Lower leg skin (tissue), 4 donors: ENCODE measurements around the gene EFCAB11. TPM values are rescaled to one million over a fixed set of nuclear protein-coding genes. Genes with fewer than 3 reads are reported as not detected.

Source experiments
- DNase-seq, 2 donors: peaks; one replicate each; pipeline ENCODE4 v3.0.0-alpha.2; 2019; ENCODE audit warnings: low spot score in 2 of 2
- H3K4me3 ChIP-seq: fragments of 200-600 bp; sonication (generic); 2 replicates; pipeline ENCODE4 v1.5.1; 2017; ENCODE audit warnings: mild to moderate bottlenecking, low read depth; ENCODE audit not compliant: poor library complexity, severe bottlenecking
- POLR2A ChIP-seq, 2 donors: fragments of 450-650 bp; IDR thresholded peaks; one replicate each; pipeline ENCODE4 v1.6.1; 2016 to 2017; ENCODE audit warnings: antibody characterized with exemption in 2 of 2, mild to moderate bottlenecking in 1 of 2, moderate library complexity in 1 of 2
- WGBS, 2 donors: methylation state at CpG; one replicate each; pipeline ENCODE4 v1.1.5; 2018; 5-methylcytosine and 5-hydroxymethylcytosine counted together
- intact Hi-C: fragments of 100-400 bp; cut with DNase I; formaldehyde crosslinking; loops from one replicate; pipeline ENCODE4 v1.15.0; 2023; ENCODE audit warnings: low total_unique reads
- total RNA-seq, 4 donors: library from RNA; depleted of rRNA; stranded (reverse); fragments of >200 nt; gene quantifications; one replicate each; pipeline ENCODE4 v1.1.0, GENCODE V29; 2016
- TF ChIP-seq, protein P1 (sequence below), 3 donors: fragments of 450-650 bp; IDR thresholded peaks; one replicate each; pipeline ENCODE4 v1.5.1; 2016; ENCODE audit warnings: antibody characterized with exemption in 3 of 3, mild to moderate bottlenecking in 3 of 3, moderate library complexity in 2 of 3

EFCAB11 gene
- total RNA-seq, 4 donors from 2014 or later = 2.6 to 9.6 (median 4.7) TPM

DNA sequence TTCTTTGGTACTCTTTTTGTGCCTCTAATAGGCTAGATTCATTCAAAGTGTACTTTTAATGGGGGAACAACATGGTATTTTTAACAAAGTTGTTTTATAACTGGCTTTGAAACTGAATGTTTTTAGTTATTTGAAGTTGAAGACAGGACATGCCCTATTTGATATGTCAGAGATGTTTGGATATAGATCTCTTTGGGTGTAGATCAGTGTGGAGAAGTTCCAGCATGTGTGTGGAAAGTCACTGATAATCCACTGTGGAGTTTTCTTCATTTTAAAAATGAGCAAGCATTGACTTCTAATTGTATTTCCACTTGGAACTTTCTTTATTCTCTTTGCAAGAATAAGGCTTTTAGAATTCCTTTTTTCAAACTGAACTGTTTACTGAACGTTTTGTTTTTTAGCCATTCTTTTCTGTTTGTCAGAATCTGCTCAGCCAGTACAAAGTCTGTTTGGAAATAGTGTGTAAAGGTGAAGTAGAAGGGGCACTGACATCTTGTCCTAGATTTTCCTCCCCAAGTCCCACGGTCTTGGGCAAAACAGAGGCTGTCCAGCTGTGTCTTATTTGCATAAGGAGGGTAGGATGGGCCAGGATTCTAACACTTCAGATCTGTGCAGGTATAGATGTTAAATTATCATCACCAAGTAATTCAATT, 36.2 kb upstream of the EFCAB11 start:
- intact Hi-C loops = no loop called here
- no peak overlapping the region for H3K4me3 ChIP-seq
- no peak for DNase-seq
- WGBS, 2 donors = 62 to 66% methylated on average over 2 of the region's 2 CpGs
- no peak for TF ChIP-seq POLR2A (IDR thresholded peaks at IDR 0.05)
- TF ChIP-seq, protein P1, sequence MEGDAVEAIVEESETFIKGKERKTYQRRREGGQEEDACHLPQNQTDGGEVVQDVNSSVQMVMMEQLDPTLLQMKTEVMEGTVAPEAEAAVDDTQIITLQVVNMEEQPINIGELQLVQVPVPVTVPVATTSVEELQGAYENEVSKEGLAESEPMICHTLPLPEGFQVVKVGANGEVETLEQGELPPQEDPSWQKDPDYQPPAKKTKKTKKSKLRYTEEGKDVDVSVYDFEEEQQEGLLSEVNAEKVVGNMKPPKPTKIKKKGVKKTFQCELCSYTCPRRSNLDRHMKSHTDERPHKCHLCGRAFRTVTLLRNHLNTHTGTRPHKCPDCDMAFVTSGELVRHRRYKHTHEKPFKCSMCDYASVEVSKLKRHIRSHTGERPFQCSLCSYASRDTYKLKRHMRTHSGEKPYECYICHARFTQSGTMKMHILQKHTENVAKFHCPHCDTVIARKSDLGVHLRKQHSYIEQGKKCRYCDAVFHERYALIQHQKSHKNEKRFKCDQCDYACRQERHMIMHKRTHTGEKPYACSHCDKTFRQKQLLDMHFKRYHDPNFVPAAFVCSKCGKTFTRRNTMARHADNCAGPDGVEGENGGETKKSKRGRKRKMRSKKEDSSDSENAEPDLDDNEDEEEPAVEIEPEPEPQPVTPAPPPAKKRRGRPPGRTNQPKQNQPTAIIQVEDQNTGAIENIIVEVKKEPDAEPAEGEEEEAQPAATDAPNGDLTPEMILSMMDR (IDR thresholded peaks at IDR 0.05) = no peak

DNA sequence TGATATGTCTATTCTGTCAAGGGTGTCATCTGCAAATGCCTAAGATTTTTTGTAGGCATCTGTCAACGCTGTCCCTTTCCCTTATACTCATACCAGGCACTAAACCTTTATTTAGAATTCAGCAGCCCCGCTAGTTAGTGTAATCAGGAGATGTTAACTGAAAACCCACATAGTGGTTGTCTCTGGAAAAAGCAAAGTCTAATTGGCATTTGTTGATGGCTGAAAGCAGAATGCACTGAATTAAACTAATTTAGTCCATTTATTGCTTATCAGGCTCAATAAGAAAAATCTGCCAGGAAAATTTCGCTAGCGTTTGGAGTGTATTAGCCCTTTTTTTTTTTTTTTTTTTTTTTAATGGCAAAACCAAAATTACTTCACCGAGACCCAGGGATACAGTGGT, 35.7 kb upstream of the EFCAB11 start:
- TF ChIP-seq POLR2A (IDR thresholded peaks at IDR 0.05) = no peak
- TF ChIP-seq, protein P1 (IDR thresholded peaks at IDR 0.05) = no peak
- intact Hi-C loops = no loop called here
- DNase-seq = no peak
- no peak overlapping the region for H3K4me3 ChIP-seq
- WGBS, 2 donors = 90 to 94% methylated on average over 5 of the region's 5 CpGs

DNA sequence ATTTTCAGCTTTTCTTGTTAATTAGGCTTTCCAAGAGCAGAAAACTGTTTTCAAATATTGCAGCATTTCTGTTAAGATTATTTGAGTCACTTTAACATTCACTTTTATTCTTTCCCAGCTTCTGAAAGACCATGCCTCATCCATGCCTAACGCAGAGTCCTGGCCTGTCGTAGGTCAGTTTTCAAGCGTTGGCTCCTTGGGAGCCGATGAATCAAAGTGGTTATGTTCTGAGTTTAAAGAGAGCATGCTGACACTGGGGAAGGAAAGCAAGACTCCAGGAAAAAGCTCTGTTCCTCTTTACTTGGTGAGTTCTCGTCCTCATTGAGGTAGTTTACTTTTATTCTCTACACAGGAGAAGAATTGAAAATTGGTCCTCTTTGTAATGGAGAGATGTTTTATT, 34.3 kb upstream of the EFCAB11 start:
- 94 to 96% methylated on average over 5 of the region's 5 CpGs for WGBS, 2 donors
- no peak for TF ChIP-seq POLR2A (IDR thresholded peaks at IDR 0.05)
- TF ChIP-seq, protein P1 (IDR thresholded peaks at IDR 0.05) = no peak
- intact Hi-C loops = no loop called here
- H3K4me3 ChIP-seq = no peak overlapping the region
- DNase-seq = no peak

DNA sequence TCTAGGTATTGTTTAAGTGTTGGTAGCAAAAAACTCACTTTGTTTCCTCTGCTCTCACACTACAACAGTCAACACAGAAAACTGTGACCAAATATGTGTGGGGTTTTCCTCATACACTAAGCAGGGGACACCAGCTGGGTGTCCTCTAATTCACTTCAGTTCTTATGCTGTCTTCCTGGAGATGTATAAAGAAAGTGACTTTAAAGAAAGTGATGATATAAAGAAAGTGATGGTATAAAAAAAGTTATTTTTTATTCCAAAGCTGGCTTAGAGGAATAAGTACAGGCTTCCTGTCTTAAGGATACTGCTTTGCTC, 32.6 kb upstream of the EFCAB11 start:
- intact Hi-C loops = no loop called here
- DNase-seq = no peak
- TF ChIP-seq POLR2A (IDR thresholded peaks at IDR 0.05) = no peak
- TF ChIP-seq, protein P1 (IDR thresholded peaks at IDR 0.05) = no peak
- H3K4me3 ChIP-seq = no peak overlapping the region

DNA sequence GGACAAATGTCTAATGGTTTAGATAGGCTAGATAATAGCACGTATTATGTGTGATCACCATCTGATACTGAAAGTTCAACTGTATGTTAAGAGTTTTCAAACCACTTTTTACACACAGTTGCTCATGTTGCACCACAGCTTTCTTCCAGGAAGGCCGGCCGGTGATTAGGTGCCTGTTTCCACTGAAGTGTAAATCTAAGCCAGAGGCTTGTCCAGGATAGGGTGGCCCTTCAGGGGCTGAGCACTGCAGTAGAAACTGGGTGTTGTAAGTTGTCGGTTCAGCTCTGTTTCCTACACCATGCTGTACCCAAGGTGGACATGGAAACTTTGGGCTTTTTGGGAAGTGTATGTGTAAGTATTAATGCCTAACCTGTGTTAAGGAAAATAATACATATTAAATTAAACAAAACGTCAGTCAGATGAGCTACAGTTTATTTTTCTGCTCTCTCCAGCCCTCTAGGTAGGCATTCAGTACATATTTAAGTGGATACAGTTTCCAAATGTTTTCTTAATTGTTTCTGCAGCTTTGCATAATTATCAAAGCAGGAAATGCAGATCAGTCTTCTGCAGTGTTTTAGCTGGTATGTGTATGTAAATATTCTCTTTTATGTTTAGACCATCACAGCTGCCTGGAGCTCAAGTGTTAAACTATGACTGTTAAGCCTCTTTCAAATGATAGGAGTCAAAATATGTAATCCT, 32.1 kb upstream of the EFCAB11 start:
- H3K4me3 ChIP-seq = no peak overlapping the region
- TF ChIP-seq POLR2A (IDR thresholded peaks at IDR 0.05) = no peak
- TF ChIP-seq, protein P1 (IDR thresholded peaks at IDR 0.05) = no peak
- DNase-seq = no peak
- intact Hi-C loops = no loop called here
- WGBS, 2 donors = 87 to 92% methylated on average over 5 of the region's 5 CpGs

DNA sequence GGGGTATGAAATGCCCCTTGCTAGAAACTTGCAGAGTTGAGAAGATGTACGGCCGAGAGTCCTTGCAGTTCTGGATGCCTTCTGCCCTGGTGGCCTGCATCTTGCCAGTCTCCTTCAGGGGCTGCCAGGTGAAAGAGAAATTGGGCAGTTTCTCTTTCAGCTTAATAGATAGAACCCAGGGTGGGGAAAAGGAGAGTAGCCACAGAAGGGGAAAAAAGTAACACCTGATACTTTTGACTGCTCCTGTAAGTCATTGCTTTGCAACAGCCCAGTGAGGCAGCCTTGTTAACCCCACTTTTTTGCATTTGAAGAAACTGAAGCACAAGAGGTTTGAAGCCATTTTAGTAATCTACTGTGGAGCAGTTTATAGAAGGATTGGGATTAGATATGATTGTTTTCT, 28.8 kb upstream of the EFCAB11 start:
- no peak overlapping the region for H3K4me3 ChIP-seq
- DNase-seq = no peak
- intact Hi-C loops = no loop called here
- 95 to 96% methylated on average over 2 of the region's 2 CpGs for WGBS, 2 donors
- no peak for TF ChIP-seq POLR2A (IDR thresholded peaks at IDR 0.05)
- TF ChIP-seq, protein P1 (IDR thresholded peaks at IDR 0.05) = no peak
